Caco-2 (cell line): Measurements from ENCODE around the gene SLF2. TPM values are rescaled to one million over a fixed set of nuclear protein-coding genes. Genes with fewer than 3 reads are reported as not detected.

Experiments used
- BruUV-seq: library from RNA; stranded (reverse); fragments of 400-500 nt; replicated peaks from 2 replicates; lab custom pipeline; 2021; lab: Mats Ljungman, UMichigan
- CTCF ChIA-PET: fragments of 300-600 bp; sonication (Branson Sonifier 250); formaldehyde crosslinking; loops from one replicate; lab custom pipeline; 2022; ENCODE audit warnings: antibody characterized with exemption; lab: Charles Lee
- POLR2A ChIA-PET: fragments of 300-600 bp; sonication (Branson Sonifier 250); formaldehyde crosslinking; loops from one replicate; lab custom pipeline; 2022; ENCODE audit warnings: antibody characterized with exemption; lab: Charles Lee
- DNase-seq, 2 experiments: peaks; one replicate each; pipeline versions ENCODE4 v3.0.0 to v3.0.0-alpha.2; 2020 to 2022
- H3K27me3 ChIP-seq: replicated peaks from 2 replicates; pipeline ENCODE4 v1.6.0; 2011; ENCODE audit warnings: low read length; ENCODE audit not compliant: control insufficient read depth, insufficient read depth
- H3K36me3 ChIP-seq: 2 replicates; pipeline ENCODE4 v1.5.1; 2011; ENCODE audit warnings: low read length; ENCODE audit not compliant: control insufficient read depth, insufficient read depth
- H3K4me1 ChIP-seq: fragments of 250-450 bp; sonication (Bioruptor Pico); 2 replicates; pipeline ENCODE4 v1.5.1; 2020; ENCODE audit warnings: mild to moderate bottlenecking
- H3K4me3 ChIP-seq: 2 replicates; pipeline ENCODE4 v1.5.1; 2011; ENCODE audit warnings: low read depth, mild to moderate bottlenecking, control low read depth, low read length
- H3K9me3 ChIP-seq: fragments of 250-450 bp; sonication (Bioruptor Pico); 2 replicates; pipeline ENCODE4 v1.5.1; 2020; ENCODE audit warnings: mild to moderate bottlenecking, moderate library complexity
- H3K27ac Mint-ChIP-seq: one replicate; pipeline ENCODE4 v1.8.0; 2022; ENCODE audit warnings: mixed read lengths; ENCODE audit not compliant: unreplicated experiment
- H3K27me3 Mint-ChIP-seq: one replicate; pipeline ENCODE4 v1.8.0; 2022; ENCODE audit warnings: mixed read lengths; ENCODE audit not compliant: insufficient read depth, unreplicated experiment
- H3K36me3 Mint-ChIP-seq: one replicate; pipeline ENCODE4 v1.8.0; 2022; ENCODE audit warnings: mild to moderate bottlenecking, mixed read lengths; ENCODE audit not compliant: insufficient read depth, unreplicated experiment
- H3K4me1 Mint-ChIP-seq: one replicate; pipeline ENCODE4 v1.8.0; 2022; ENCODE audit warnings: low read depth, mixed read lengths; ENCODE audit not compliant: unreplicated experiment
- H3K4me3 Mint-ChIP-seq: one replicate; pipeline ENCODE4 v1.8.0; 2022; ENCODE audit warnings: mild to moderate bottlenecking, moderate library complexity, mixed read lengths; ENCODE audit not compliant: unreplicated experiment
- H3K9me3 Mint-ChIP-seq: one replicate; pipeline ENCODE4 v1.8.0; 2022; ENCODE audit warnings: mixed read lengths; ENCODE audit not compliant: unreplicated experiment
- CTCF ChIP-seq, 2 experiments: fragments of 200-600 bp in 1 of 2; IDR thresholded peaks; 1 replicate in 1 of 2; 2 replicates in 1 of 2; pipeline versions ENCODE4 v1.5.1 to v1.8.0; 2011 to 2022; ENCODE audit warnings: antibody characterized with exemption in 1 of 2, control low read depth in 1 of 2, inconsistent platforms in 1 of 2, low read depth in 1 of 2, low read length in 1 of 2, mild to moderate bottlenecking in 1 of 2, moderate library complexity in 1 of 2; ENCODE audit not compliant: insufficient read depth in 1 of 2, severe bottlenecking in 1 of 2, unreplicated experiment in 1 of 2
- intact Hi-C: fragments of 100-400 bp; cut with micrococcal nuclease; formaldehyde crosslinking; loops from one replicate; pipeline ENCODE4 v1.10.0; 2022; ENCODE audit not compliant: unreplicated experiment
- total RNA-seq: library from RNA; stranded (reverse); gene quantifications from 2 replicates; pipeline ENCODE4 v1.2.3, GENCODE V29; 2022

SLF2 gene
- total RNA-seq, 1 experiment from 2014 or later: 25.2 TPM

DNA sequence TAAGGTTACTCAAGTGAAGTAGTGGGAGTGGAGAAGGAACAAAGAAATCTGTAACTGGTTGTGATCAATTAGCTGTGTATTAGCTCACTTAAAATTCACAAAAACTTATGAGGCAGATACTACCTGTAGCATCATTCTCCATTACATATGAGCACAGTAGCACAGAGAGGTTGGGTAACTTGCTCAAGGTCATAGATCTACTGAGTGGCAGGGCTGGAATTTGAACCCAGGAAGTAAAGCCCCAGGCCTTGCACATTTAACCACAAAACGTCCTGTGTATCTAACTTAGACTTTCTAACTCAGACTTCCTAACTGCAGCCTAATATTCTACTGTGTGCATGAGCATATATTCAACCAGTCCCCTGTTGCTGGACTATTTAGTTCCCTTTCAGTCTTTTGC, 5.6 kb upstream of the SLF2 start:
- intact Hi-C loops: no loop called here
- Histone ChIP-seq H3K27me3 (no peaks in the 10 kb centered on the region), H3K36me3 (no peaks in the 10 kb centered on the region), H3K4me3 (no peak overlapping the region), H3K4me1 (0 out of 2 replicates have a peak, but pooled peaks cover 4% of the 10 kb centered on the region), H3K9me3 (no peaks in the 10 kb centered on the region)
- H3K4me1 Mint-ChIP-seq: no peaks in the 10 kb centered on the region
- ChIA-PET CTCF (no interaction called here), POLR2A (interaction anchor here (0.6 kb wide), 1 partner anchor 912 kb away, joined by 4 read pairs; no protein-coding TSS in a partner anchor)
- no peak for TF ChIP-seq CTCF (IDR thresholded peaks at IDR 0.05; ENCODE audit: insufficient read depth in 1 of 2, low read depth in 1 of 2, low read length in 1 of 2, severe bottlenecking in 1 of 2, unreplicated experiment in 1 of 2)
- H3K27ac Mint-ChIP-seq: no peak overlapping the region
- no peak overlapping the region for H3K4me3 Mint-ChIP-seq
- DNase-seq: no peak
- no peaks in the 10 kb centered on the region for H3K27me3 Mint-ChIP-seq
- no TSS peak for BruUV-seq
- no peaks in the 10 kb centered on the region for H3K9me3 Mint-ChIP-seq
- no peaks in the 10 kb centered on the region for H3K36me3 Mint-ChIP-seq

DNA sequence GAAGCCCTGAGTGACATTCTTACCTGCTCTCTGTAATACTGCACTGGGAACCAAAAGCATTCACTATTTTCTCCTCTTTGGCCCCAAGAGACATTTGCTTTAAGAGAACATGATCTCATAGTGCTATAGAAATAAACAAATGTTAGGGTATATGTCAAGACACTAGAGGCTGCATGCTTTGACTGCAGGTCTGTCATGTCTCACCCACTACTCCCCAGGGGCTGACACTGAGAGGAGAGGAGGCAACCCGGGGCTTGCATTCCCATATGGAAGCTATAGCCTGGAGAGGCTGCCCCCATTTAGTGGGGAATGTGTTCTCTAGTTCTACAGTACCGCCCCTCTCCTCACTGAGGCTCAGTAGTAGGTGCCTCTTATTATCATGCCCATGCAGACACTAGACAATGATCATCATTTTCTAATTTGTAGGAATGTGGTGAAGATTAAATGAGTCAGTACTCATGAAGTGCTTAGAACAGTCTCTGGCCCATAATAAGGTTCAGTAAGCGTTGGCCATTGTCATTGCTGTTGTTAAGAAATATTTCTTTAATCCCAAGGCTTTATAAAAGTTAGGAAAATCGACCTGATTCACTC, 4.9 kb upstream of the SLF2 start:
- intact Hi-C loops: no loop called here
- no TSS peak for BruUV-seq
- Mint-ChIP-seq H3K27ac (no peak overlapping the region), H3K4me1 (no peaks in the 10 kb centered on the region), H3K36me3 (peaks cover 4% of the 10 kb centered on the region), H3K4me3 (no peak overlapping the region), H3K27me3 (no peaks in the 10 kb centered on the region), H3K9me3 (no peaks in the 10 kb centered on the region)
- Histone ChIP-seq H3K9me3 (no peaks in the 10 kb centered on the region), H3K36me3 (no peaks in the 10 kb centered on the region), H3K4me1 (0 out of 2 replicates have a peak, but pooled peaks cover 4% of the 10 kb centered on the region), H3K27me3 (no peaks in the 10 kb centered on the region), H3K4me3 (no peak overlapping the region)
- no peak for DNase-seq
- ChIA-PET POLR2A (no interaction called here), CTCF (no interaction called here)
- TF ChIP-seq CTCF (IDR thresholded peaks at IDR 0.05; ENCODE audit: insufficient read depth in 1 of 2, low read depth in 1 of 2, low read length in 1 of 2, severe bottlenecking in 1 of 2, unreplicated experiment in 1 of 2): no peak

- ChIA-PET POLR2A (no interaction called here), CTCF (no interaction called here)
- Histone ChIP-seq H3K4me3 (no peak overlapping the region), H3K4me1 (0 out of 2 replicates have a peak, but pooled peaks cover 4% of the 10 kb centered on the region), H3K36me3 (no peaks in the 10 kb centered on the region), H3K9me3 (no peaks in the 10 kb centered on the region), H3K27me3 (no peaks in the 10 kb centered on the region)
- intact Hi-C loops: no loop called here
- no peak for DNase-seq
- Mint-ChIP-seq H3K27me3 (no peaks in the 10 kb centered on the region), H3K4me3 (no peak overlapping the region), H3K27ac (no peak overlapping the region), H3K36me3 (peaks cover 9% of the 10 kb centered on the region), H3K4me1 (no peaks in the 10 kb centered on the region), H3K9me3 (no peaks in the 10 kb centered on the region)
- no TSS peak for BruUV-seq
- TF ChIP-seq CTCF (IDR thresholded peaks at IDR 0.05; ENCODE audit: insufficient read depth in 1 of 2, low read depth in 1 of 2, low read length in 1 of 2, severe bottlenecking in 1 of 2, unreplicated experiment in 1 of 2): no peak
Observed at GRCh38 chr10:100908378-100908777, 4.4 kb upstream of the SLF2 start.
